ENCODE results near the gene VSTM1. TPM values are rescaled to one million over a fixed set of nuclear protein-coding genes. Genes with fewer than 3 reads are reported as not detected.

The VSTM1 gene, protein sequence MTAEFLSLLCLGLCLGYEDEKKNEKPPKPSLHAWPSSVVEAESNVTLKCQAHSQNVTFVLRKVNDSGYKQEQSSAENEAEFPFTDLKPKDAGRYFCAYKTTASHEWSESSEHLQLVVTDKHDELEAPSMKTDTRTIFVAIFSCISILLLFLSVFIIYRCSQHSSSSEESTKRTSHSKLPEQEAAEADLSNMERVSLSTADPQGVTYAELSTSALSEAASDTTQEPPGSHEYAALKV
- total RNA-seq (2014; rRNA removed; shearing (Covaris generic); ENCODE audit: low replicate concordance) = not detected in 2 replicates

DNA sequence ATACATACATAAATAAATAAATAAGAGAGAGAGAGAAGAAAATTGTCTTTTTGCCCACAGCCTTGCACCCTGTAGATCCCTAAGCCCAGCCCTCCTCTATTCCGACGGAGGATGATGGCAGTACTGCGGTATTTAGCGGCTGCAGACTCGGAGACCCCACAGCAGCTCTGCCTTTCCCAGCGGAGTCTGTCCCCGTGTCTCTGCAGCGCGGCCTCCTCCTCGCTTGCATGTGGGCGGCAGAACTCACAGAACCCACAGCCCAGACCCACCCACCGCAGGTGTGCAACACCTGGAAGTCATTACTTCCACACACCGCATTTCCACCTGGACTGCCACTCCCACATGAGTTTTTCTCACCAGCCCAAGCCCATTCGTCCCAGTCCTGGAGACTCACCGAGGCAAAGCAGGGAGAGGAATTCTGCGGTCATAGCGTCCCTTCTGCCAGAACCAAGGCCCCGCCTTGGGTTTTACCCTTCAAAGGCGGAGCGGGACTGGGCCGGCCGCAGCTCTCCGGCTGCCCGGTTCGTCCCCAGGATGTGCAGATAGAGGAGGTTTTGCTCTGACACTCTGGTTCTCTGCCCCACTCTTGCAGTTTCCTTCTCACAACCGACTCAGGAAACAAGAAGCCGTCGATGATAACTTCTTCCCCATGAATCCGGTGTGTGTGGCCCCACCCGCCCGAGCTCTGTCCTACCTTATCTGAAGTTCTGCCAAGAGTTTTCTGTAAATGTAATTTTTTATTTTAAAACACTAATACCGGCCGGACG is at the start of gene VSTM1:
TSS of gene VSTM1 (minus strand) at position 548 of the 767 bp plus-strand sequence. CDS start at position 428, 120 bp downstream.
- no peaks in the 10 kb centered on the region for H3K79me2 ChIP-seq (ENCODE audit: low read length)
- DNase-seq = no peak
- H3K27ac ChIP-seq (ENCODE audit: low read length) = no peak within 1 kb of the TSS
- H3K36me3 ChIP-seq (ENCODE audit: insufficient read depth, low read length) = no peaks in the 10 kb centered on the region
- no peaks in the 10 kb centered on the region for H3K9me2 ChIP-seq (replicated peaks; ENCODE audit: insufficient read depth, low read length)
- no peaks in the 10 kb centered on the region for H3K4me1 ChIP-seq (ENCODE audit: low read length)
- H3K4me2 ChIP-seq (ENCODE audit: low read depth, low read length, poor library complexity, severe bottlenecking) = no peak within 1 kb of the TSS
- no peaks in the 10 kb centered on the region for H3K9me3 ChIP-seq (ENCODE audit: low read length)
- H3K9ac ChIP-seq (ENCODE audit: low read length) = no peak within 1 kb of the TSS
- no peaks in the 10 kb centered on the region for H4K20me1 ChIP-seq (ENCODE audit: insufficient read depth, low read depth, low read length)
- H2AFZ ChIP-seq (ENCODE audit: low read length) = no peak within 1 kb of the TSS
- no peak within 1 kb of the TSS for H3K4me3 ChIP-seq (ENCODE audit: low read length)
- no peaks in the 10 kb centered on the region for H3K27me3 ChIP-seq (ENCODE audit: low read length)

- H3K27me3 ChIP-seq (ENCODE audit: low read length) = no peaks in the 10 kb centered on the region
- no peaks in the 10 kb centered on the region for H3K9me3 ChIP-seq (ENCODE audit: low read length)
- peaks cover 21% of the 10 kb centered on the region for H3K36me3 ChIP-seq (ENCODE audit: insufficient read depth, low read length)
- no peak overlapping the region for H2AFZ ChIP-seq (ENCODE audit: low read length)
- H3K9me2 ChIP-seq (replicated peaks; ENCODE audit: insufficient read depth, low read length) = no peaks in the 10 kb centered on the region
- no peak overlapping the region for H3K4me3 ChIP-seq (ENCODE audit: low read length)
- no peak overlapping the region for H3K27ac ChIP-seq (ENCODE audit: low read length)
- H3K4me2 ChIP-seq (ENCODE audit: low read depth, low read length, poor library complexity, severe bottlenecking) = no peak overlapping the region
- peaks cover 3% of the 10 kb centered on the region; the same call in 1 of the 2 replicates for H4K20me1 ChIP-seq (ENCODE audit: insufficient read depth, low read depth, low read length)
- H3K9ac ChIP-seq (ENCODE audit: low read length) = no peak overlapping the region
- peaks cover 31% of the 10 kb centered on the region for H3K79me2 ChIP-seq (ENCODE audit: low read length)
- no peak for DNase-seq
- H3K4me1 ChIP-seq (ENCODE audit: low read length) = peaks cover 8% of the 10 kb centered on the region
These were observed 46.0 kb upstream of the VSTM1 start for GRCh38 chr19:54109651-54110050.

DNA sequence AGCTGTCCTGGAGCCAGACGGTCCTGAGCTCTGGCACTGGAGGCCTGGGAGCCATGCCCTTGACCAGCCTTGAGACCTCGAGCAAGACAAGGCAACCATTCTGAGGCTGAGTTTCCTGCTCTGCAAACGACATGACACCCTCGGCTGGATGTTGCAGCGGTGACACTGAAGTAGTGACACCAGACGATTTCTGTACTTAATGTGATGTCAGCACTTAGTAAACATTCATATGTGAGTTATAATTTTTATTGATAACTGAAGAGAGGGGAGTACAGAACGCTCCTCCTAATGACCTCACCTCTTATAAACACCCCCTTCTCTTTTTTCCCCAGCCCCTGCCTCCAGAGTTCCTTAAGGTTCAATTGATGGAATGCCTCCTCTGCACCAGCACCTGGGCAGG is 44.8 kb upstream of the VSTM1 start:
- no peaks in the 10 kb centered on the region for H3K9me2 ChIP-seq (replicated peaks; ENCODE audit: insufficient read depth, low read length)
- no peak overlapping the region for H2AFZ ChIP-seq (ENCODE audit: low read length)
- H3K79me2 ChIP-seq (ENCODE audit: low read length) = peaks cover 32% of the 10 kb centered on the region
- H3K4me3 ChIP-seq (ENCODE audit: low read length) = no peak overlapping the region
- no peaks in the 10 kb centered on the region for H3K27me3 ChIP-seq (ENCODE audit: low read length)
- H3K9ac ChIP-seq (ENCODE audit: low read length) = no peak overlapping the region
- no peak for DNase-seq
- H3K27ac ChIP-seq (ENCODE audit: low read length) = no peak overlapping the region
- no peak overlapping the region for H3K4me2 ChIP-seq (ENCODE audit: low read depth, low read length, poor library complexity, severe bottlenecking)
- peaks cover 21% of the 10 kb centered on the region for H3K36me3 ChIP-seq (ENCODE audit: insufficient read depth, low read length)
- no peaks in the 10 kb centered on the region for H3K9me3 ChIP-seq (ENCODE audit: low read length)
- peaks cover 3% of the 10 kb centered on the region; the same call in 1 of the 2 replicates for H4K20me1 ChIP-seq (ENCODE audit: insufficient read depth, low read depth, low read length)
- H3K4me1 ChIP-seq (ENCODE audit: low read length) = peaks cover 10% of the 10 kb centered on the region

- Histone ChIP-seq H3K79me2 (ENCODE audit: low read length) (peaks cover 37% of the 10 kb centered on the region), H3K9me2 (replicated peaks; ENCODE audit: insufficient read depth, low read length) (no peaks in the 10 kb centered on the region), H3K36me3 (ENCODE audit: insufficient read depth, low read length) (peaks cover 21% of the 10 kb centered on the region)
These were observed 44.3 kb upstream of the VSTM1 start for GRCh38 chr19:54107876-54108490.

DNA sequence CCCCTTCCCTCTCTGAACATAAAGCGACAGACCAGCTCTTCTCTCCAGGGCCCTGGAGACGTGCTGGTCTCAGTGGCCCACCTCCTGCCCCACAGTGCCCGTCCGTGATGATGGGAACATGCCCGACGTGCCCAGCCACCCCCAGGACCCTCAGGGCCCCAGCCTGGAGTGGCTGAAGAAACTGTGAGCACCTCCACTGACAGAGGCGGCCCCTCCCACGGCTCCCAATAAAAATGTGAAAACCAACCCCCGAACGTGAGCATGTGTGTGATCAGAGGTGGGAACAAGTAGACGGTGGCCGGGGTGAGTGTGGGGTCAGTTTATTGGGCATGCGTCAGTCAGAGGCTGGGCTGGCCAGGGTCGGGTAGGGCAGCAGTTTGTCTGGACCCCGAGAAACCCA is 43.0 kb upstream of the VSTM1 start:
- Histone ChIP-seq H3K9me3 (ENCODE audit: low read length) (no peaks in the 10 kb centered on the region), H3K79me2 (ENCODE audit: low read length) (peaks cover 40% of the 10 kb centered on the region), H3K27me3 (ENCODE audit: low read length) (no peaks in the 10 kb centered on the region), H3K4me1 (ENCODE audit: low read length) (peaks cover 17% of the 10 kb centered on the region), H3K36me3 (ENCODE audit: insufficient read depth, low read length) (peaks cover 21% of the 10 kb centered on the region), H3K27ac (ENCODE audit: low read length) (no peak overlapping the region), H4K20me1 (ENCODE audit: insufficient read depth, low read depth, low read length) (peaks cover 3% of the 10 kb centered on the region; the same call in 1 of the 2 replicates), H3K9me2 (replicated peaks; ENCODE audit: insufficient read depth, low read length) (no peaks in the 10 kb centered on the region), H2AFZ (ENCODE audit: low read length) (no peak overlapping the region), H3K4me2 (ENCODE audit: low read depth, low read length, poor library complexity, severe bottlenecking) (no peak overlapping the region), H3K9ac (ENCODE audit: low read length) (no peak overlapping the region), H3K4me3 (ENCODE audit: low read length) (no peak overlapping the region)
- no peak for DNase-seq

More at GRCh38 chr19:54107876-54108490, 44.3 kb upstream of the VSTM1 start:
- DNase-seq = no peak
- no peaks in the 10 kb centered on the region for H3K9me3 ChIP-seq (ENCODE audit: low read length)
- H3K4me3 ChIP-seq (ENCODE audit: low read length) = no peak overlapping the region
- H2AFZ ChIP-seq (ENCODE audit: low read length) = no peak overlapping the region
- H3K27ac ChIP-seq (ENCODE audit: low read length) = no peak overlapping the region
- no peak overlapping the region for H3K9ac ChIP-seq (ENCODE audit: low read length)
- H4K20me1 ChIP-seq (ENCODE audit: insufficient read depth, low read depth, low read length) = peaks cover 3% of the 10 kb centered on the region; the same call in 1 of the 2 replicates
- no peak overlapping the region for H3K4me2 ChIP-seq (ENCODE audit: low read depth, low read length, poor library complexity, severe bottlenecking)
- H3K4me1 ChIP-seq (ENCODE audit: low read length) = peaks cover 13% of the 10 kb centered on the region
- H3K27me3 ChIP-seq (ENCODE audit: low read length) = no peaks in the 10 kb centered on the region

GRCh38 chr19:54105796-54106195 is 42.1 kb upstream of the VSTM1 start:
- Histone ChIP-seq H2AFZ (ENCODE audit: low read length) (no peak overlapping the region), H3K36me3 (ENCODE audit: insufficient read depth, low read length) (peaks cover 18% of the 10 kb centered on the region), H4K20me1 (ENCODE audit: insufficient read depth, low read depth, low read length) (peaks cover 3% of the 10 kb centered on the region; the same call in 1 of the 2 replicates), H3K4me1 (ENCODE audit: low read length) (peaks cover 17% of the 10 kb centered on the region), H3K9me3 (ENCODE audit: low read length) (no peaks in the 10 kb centered on the region), H3K27me3 (ENCODE audit: low read length) (no peaks in the 10 kb centered on the region), H3K27ac (ENCODE audit: low read length) (no peak overlapping the region), H3K4me3 (ENCODE audit: low read length) (no peak overlapping the region), H3K9me2 (replicated peaks; ENCODE audit: insufficient read depth, low read length) (no peaks in the 10 kb centered on the region), H3K9ac (ENCODE audit: low read length) (no peak overlapping the region), H3K4me2 (ENCODE audit: low read depth, low read length, poor library complexity, severe bottlenecking) (no peak overlapping the region), H3K79me2 (ENCODE audit: low read length) (peaks cover 40% of the 10 kb centered on the region)
- DNase-seq = no peak

GRCh38 chr19:54104998-54105715 is 41.5 kb upstream of the VSTM1 start:
- peaks cover 40% of the 10 kb centered on the region for H3K79me2 ChIP-seq (ENCODE audit: low read length)
- H3K27me3 ChIP-seq (ENCODE audit: low read length) = no peaks in the 10 kb centered on the region
- H3K9me2 ChIP-seq (replicated peaks; ENCODE audit: insufficient read depth, low read length) = no peaks in the 10 kb centered on the region
- H3K4me2 ChIP-seq (ENCODE audit: low read depth, low read length, poor library complexity, severe bottlenecking) = no peak overlapping the region
- H3K36me3 ChIP-seq (ENCODE audit: insufficient read depth, low read length) = peaks cover 14% of the 10 kb centered on the region; the same call in 1 of the 2 replicates
- H3K27ac ChIP-seq (ENCODE audit: low read length) = no peak overlapping the region
- H3K4me3 ChIP-seq (ENCODE audit: low read length) = no peak overlapping the region
- no peaks in the 10 kb centered on the region for H3K9me3 ChIP-seq (ENCODE audit: low read length)
- no peak for DNase-seq
- H3K4me1 ChIP-seq (ENCODE audit: low read length) = peaks cover 17% of the 10 kb centered on the region
- no peak overlapping the region for H3K9ac ChIP-seq (ENCODE audit: low read length)
- H2AFZ ChIP-seq (ENCODE audit: low read length) = no peak overlapping the region
- peaks cover 3% of the 10 kb centered on the region; the same call in 1 of the 2 replicates for H4K20me1 ChIP-seq (ENCODE audit: insufficient read depth, low read depth, low read length)
